HEK293T (cell line): ENCODE measurements around the gene STAT4.

Experiments
- ARNT ChIP-seq: fragments of 450-650 bp; IDR thresholded peaks from 2 replicates; pipeline ENCODE4 v1.6.1; 2017; ENCODE audit warnings: mild to moderate bottlenecking
- BHLHE40 ChIP-seq: fragments of 450-650 bp; IDR thresholded peaks from 2 replicates; pipeline ENCODE4 v1.6.1; 2016; ENCODE audit warnings: mild to moderate bottlenecking, moderate library complexity, borderline replicate concordance
- CTBP1 ChIP-seq: fragments of 450-650 bp; IDR thresholded peaks from 2 replicates; pipeline ENCODE4 v1.6.1; 2016; ENCODE audit warnings: borderline replicate concordance
- ELF4 ChIP-seq: fragments of 450-650 bp; IDR thresholded peaks from 2 replicates; pipeline ENCODE4 v1.6.1; 2017; ENCODE audit warnings: antibody characterized with exemption
- FOXA1 ChIP-seq: fragments of 450-650 bp; IDR thresholded peaks from 2 replicates; pipeline ENCODE4 v1.6.1; 2016; ENCODE audit warnings: mild to moderate bottlenecking
- FOXK2 ChIP-seq: fragments of 450-650 bp; IDR thresholded peaks from 2 replicates; pipeline ENCODE4 v1.6.1; 2016; ENCODE audit warnings: mild to moderate bottlenecking
- FOXM1 ChIP-seq: fragments of 450-650 bp; IDR thresholded peaks from 2 replicates; pipeline ENCODE4 v1.6.1; 2017; ENCODE audit warnings: mild to moderate bottlenecking, borderline replicate concordance
- HDGF ChIP-seq: fragments of 450-650 bp; IDR thresholded peaks from 2 replicates; pipeline ENCODE4 v1.6.1; 2017; ENCODE audit warnings: antibody characterized with exemption, borderline replicate concordance
- L3MBTL2 ChIP-seq: fragments of 450-650 bp; conservative IDR thresholded peaks from 2 replicates; pipeline ENCODE4 v1.6.1; 2016; ENCODE audit warnings: mild to moderate bottlenecking
- NFRKB ChIP-seq: fragments of 450-650 bp; IDR thresholded peaks from 2 replicates; pipeline ENCODE4 v1.6.1; 2016; ENCODE audit warnings: mild to moderate bottlenecking, moderate library complexity
- SP1 ChIP-seq: fragments of 450-650 bp; IDR thresholded peaks from 2 replicates; pipeline ENCODE4 v1.6.1; 2017
- SUZ12 ChIP-seq: fragments of 450-650 bp; IDR thresholded peaks from 2 replicates; pipeline ENCODE4 v1.6.1; 2016; ENCODE audit warnings: mild to moderate bottlenecking
- TARDBP ChIP-seq: fragments of 450-650 bp; IDR thresholded peaks from 2 replicates; pipeline ENCODE4 v1.6.1; 2016
- TF ChIP-seq, protein P1 (sequence below): fragments of 450-650 bp; IDR thresholded peaks from 2 replicates; pipeline ENCODE4 v1.6.1; 2016

DNA sequence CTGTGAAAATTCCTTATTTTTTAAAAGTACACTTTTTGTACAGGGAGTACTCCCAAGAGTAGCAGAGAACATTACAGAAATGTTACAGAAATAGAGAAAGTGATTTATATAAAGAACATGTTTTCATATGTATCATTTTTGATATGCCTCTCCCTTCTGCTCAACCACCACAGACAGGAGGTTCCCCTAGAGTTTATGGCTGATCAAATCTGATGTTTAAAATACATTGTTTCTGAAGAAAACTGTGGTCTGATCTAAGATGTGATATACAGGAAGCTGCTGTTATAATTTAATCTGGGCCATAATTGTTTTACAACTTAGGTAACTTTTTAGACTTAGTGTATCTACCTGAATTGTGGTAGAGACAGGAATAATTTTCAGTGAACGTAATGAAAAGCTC lies 37.0 kb downstream of the STAT4 start:
- TF ChIP-seq HDGF = no peak
- TF ChIP-seq NFRKB = no peak
- TF ChIP-seq FOXK2 = no peak
- no peak for TF ChIP-seq SUZ12
- no peak for TF ChIP-seq TARDBP
- TF ChIP-seq SP1 = no peak
- TF ChIP-seq BHLHE40 = no peak
- TF ChIP-seq ARNT = no peak
- TF ChIP-seq FOXM1 = no peak
- TF ChIP-seq FOXA1 = no peak
- TF ChIP-seq CTBP1 = no peak
- TF ChIP-seq ELF4 = no peak
- no peak for TF ChIP-seq L3MBTL2
- TF ChIP-seq, protein P1, sequence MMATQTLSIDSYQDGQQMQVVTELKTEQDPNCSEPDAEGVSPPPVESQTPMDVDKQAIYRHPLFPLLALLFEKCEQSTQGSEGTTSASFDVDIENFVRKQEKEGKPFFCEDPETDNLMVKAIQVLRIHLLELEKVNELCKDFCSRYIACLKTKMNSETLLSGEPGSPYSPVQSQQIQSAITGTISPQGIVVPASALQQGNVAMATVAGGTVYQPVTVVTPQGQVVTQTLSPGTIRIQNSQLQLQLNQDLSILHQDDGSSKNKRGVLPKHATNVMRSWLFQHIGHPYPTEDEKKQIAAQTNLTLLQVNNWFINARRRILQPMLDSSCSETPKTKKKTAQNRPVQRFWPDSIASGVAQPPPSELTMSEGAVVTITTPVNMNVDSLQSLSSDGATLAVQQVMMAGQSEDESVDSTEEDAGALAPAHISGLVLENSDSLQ = no peak
